Measurements from ENCODE around the gene MYO1G.

The MYO1G gene

GRCh38 chr7:44979481-44980392 lies 922 bp upstream of the MYO1G start:
- no peak for DNase-seq

GRCh38 chr7:44977959-44978335 lies 868 bp downstream of the MYO1G start:
- DNase-seq = no peak

- DNase-seq = no peak
Measured at GRCh38 chr7:44977304-44977958, 1.4 kb downstream of the MYO1G start.

GRCh38 chr7:44976746-44977196 lies 2.0 kb downstream of the MYO1G start:
- DNase-seq = no peak

GRCh38 chr7:44976040-44976745 lies 2.6 kb downstream of the MYO1G start:
- DNase-seq = no peak

- DNase-seq = no peak
Measured at GRCh38 chr7:44975331-44976039, 3.3 kb downstream of the MYO1G start.

DNA sequence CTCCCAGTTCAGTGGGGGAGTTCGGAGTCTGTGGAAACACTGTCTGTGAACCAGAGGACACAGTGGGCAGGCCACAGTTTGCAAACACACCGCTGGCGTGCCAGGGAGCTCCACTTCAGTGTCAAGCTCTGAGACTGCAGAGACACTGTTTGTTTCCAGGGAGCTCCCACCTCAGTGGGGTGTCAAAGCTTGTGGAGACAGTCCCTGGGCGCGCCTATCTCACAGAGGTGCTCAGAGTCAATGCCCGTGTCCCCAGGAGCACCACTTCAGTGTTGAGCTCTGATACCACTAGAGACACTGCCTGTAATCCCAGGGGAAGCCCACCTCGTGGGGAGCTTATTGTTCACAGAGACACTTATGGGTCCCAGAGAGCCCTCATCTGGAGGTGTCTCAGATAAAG lies 4.3 kb downstream of the MYO1G start:
- DNase-seq = no peak

DNA sequence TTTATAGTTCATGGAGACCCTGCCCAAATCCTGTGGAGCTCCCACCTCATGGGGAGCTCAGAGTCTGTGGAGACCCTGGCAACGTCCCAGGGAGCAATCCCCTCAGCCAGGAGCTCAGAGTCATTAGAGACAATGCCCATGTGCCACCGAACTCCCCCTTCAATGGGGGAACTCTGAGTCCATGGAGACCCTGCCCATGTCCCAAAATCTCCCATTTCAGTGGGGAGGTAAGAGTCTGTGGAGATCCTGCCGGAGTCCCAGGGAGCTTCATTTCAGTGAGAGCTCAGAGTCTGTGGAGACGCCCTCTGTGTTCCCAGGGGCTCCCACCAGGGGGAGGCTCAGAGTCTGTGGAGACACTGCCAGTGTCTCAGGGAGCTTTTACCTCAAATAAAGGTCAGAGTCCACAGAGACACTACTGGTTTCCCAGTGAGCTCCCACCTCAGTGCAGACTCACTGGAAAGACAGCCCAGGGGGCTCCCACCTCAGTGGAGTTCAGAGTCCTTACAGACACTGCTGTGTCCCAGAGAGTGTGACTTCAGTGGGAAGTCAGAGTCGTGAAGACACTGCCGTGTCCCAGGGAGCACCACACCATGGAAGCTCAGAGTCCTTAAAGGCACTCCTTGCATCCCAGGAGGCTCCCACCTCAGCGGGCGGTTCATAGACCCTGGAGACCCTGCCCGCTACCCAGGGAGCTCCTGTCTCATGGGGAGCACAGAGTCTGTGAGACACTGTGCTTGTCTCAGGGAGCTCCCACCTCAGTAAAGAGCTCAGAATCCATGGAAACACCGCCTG lies 5.0 kb downstream of the MYO1G start:
- DNase-seq = no peak

GRCh38 chr7:44972562-44972961 lies 6.3 kb downstream of the MYO1G start:
- no peak for DNase-seq

- no peak for DNase-seq
Measured at GRCh38 chr7:44971902-44972441, 6.8 kb downstream of the MYO1G start.

- no peak for DNase-seq
Measured at GRCh38 chr7:44971188-44971901, 7.5 kb downstream of the MYO1G start.

DNA sequence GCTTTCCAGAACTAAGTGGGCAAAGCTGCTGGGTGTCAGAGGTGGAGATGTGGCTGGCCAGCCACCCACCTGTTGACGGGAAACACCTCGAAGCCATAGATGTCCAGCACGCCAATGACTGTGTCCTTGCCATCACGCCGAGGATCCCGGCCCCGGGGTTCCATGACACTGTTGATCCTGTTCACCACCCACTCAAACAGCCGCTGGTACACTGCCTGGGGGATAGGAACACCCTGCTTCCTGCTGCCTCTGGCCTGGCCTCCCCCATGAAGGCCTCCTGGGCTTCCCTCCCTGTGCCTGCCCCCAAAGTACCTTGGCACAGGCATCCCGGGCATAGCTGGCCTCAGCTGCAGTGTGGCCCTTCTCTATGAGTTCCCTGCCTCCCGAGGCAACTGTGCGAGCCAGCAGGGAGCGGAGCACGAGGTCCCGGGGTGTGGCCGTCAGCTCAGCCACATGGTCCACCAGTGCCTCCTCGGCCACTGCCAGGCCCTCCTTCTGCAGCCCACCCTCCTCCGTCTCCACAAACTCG lies 8.2 kb downstream of the MYO1G start:
- no peak for DNase-seq

DNA sequence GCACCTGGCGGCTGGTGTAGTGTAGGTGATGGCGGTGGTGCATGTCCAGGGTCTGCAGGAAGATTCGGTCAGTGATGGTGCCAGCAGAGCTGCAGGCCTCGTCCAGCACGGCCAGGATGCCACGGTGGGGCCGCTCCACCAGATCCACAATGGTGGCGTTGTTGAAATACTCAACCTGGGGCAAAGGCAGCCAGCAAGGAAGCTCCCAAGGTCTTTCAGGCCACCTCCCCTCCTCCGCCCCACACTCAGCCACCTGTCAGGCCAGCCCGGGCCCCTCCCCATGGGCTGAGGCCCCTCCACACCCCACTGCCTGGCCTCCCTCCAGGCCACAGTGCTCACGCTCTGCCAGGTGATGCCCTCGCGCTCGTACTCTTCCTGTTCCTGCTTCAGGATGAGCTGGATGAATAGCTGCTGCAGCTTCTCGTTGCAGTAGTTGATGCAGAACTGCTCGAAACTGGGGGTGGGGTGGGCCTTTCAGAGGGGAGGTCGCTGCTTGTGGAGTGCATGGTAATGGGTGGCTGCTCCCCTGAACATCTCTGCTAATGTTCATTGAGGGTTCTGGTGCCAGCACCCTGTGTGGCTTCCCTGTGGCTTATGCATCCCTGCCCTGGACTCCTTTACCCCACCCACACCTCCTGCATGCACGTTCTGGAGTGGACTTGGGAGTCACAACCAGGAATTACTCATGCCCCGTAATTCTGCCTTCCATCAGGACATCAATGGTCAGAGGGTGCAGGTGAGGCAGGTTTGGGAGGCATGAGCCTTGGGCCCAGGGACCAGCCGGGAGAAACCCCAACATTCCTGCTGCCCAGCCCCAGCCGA lies 8.9 kb downstream of the MYO1G start:
- no peak for DNase-seq

- no peak for DNase-seq
Measured at GRCh38 chr7:44969049-44969700, 9.6 kb downstream of the MYO1G start.

- DNase-seq = no peak
Measured at GRCh38 chr7:44967571-44968446, 11.0 kb downstream of the MYO1G start.

- no peak for DNase-seq
Measured at GRCh38 chr7:44966731-44967538, 11.9 kb downstream of the MYO1G start.

- DNase-seq = no peak
Measured at GRCh38 chr7:44965937-44966730, 12.7 kb downstream of the MYO1G start.

All from NCI-H1105 (cell line).